Measurements from ENCODE around the gene SCNN1G.

SCNN1G gene

GRCh38 chr16:23202166-23202565 lies 19.6 kb downstream of the SCNN1G start:
- no peak for DNase-seq (ENCODE audit: low read depth)

GRCh38 chr16:23206986-23207385 lies 24.4 kb downstream of the SCNN1G start:
- no peak for DNase-seq (ENCODE audit: low read depth)

- no peak for DNase-seq (ENCODE audit: low read depth)
Observed at GRCh38 chr16:23207485-23207884, 24.9 kb downstream of the SCNN1G start.

GRCh38 chr16:23209606-23210005 lies 27.1 kb downstream of the SCNN1G start:
- DNase-seq (ENCODE audit: low read depth): no peak

GRCh38 chr16:23213831-23214230 lies 31.3 kb downstream of the SCNN1G start:
- DNase-seq (ENCODE audit: low read depth): no peak

- DNase-seq (ENCODE audit: low read depth): no peak
Observed at GRCh38 chr16:23214796-23215195, 32.3 kb downstream of the SCNN1G start.

- no peak for DNase-seq (ENCODE audit: low read depth)
Observed at GRCh38 chr16:23215435-23215834, 32.9 kb downstream of the SCNN1G start.

- DNase-seq (ENCODE audit: low read depth): no peak
Observed at GRCh38 chr16:23216658-23217246, 34.2 kb downstream of the SCNN1G start.

GRCh38 chr16:23217646-23218045 lies 35.1 kb downstream of the SCNN1G start:
- no peak for DNase-seq (ENCODE audit: low read depth)

GRCh38 chr16:23222929-23223328 lies 40.4 kb downstream of the SCNN1G start:
- DNase-seq (ENCODE audit: low read depth): no peak

- no peak for DNase-seq (ENCODE audit: low read depth)
Observed at GRCh38 chr16:23223368-23223767, 40.8 kb downstream of the SCNN1G start.

GRCh38 chr16:23225109-23225508 lies 42.6 kb downstream of the SCNN1G start:
- DNase-seq (ENCODE audit: low read depth): no peak

- DNase-seq (ENCODE audit: low read depth): no peak
Observed at GRCh38 chr16:23225634-23226033, 43.1 kb downstream of the SCNN1G start.

- no peak for DNase-seq (ENCODE audit: low read depth)
Observed at GRCh38 chr16:23227529-23227928, 45.0 kb downstream of the SCNN1G start.

- no peak for DNase-seq (ENCODE audit: low read depth)
Observed at GRCh38 chr16:23229714-23230113, 47.2 kb downstream of the SCNN1G start.

GRCh38 chr16:23232806-23233205 lies 50.3 kb downstream of the SCNN1G start:
- DNase-seq (ENCODE audit: low read depth): no peak

- DNase-seq (ENCODE audit: low read depth): no peak
Observed at GRCh38 chr16:23235176-23235575, 52.6 kb downstream of the SCNN1G start.

- no peak for DNase-seq (ENCODE audit: low read depth)
Observed at GRCh38 chr16:23236983-23237382, 54.4 kb downstream of the SCNN1G start.

GRCh38 chr16:23240994-23241393 lies 58.4 kb downstream of the SCNN1G start:
- no peak for DNase-seq (ENCODE audit: low read depth)

GRCh38 chr16:23244122-23244521 lies 61.6 kb downstream of the SCNN1G start:
- no peak for DNase-seq (ENCODE audit: low read depth)

GRCh38 chr16:23245268-23245667 lies 62.7 kb downstream of the SCNN1G start:
- no peak for DNase-seq (ENCODE audit: low read depth)

- DNase-seq (ENCODE audit: low read depth): no peak
Observed at GRCh38 chr16:23248261-23249194, 66.0 kb downstream of the SCNN1G start.

GRCh38 chr16:23249830-23250229 lies 67.3 kb downstream of the SCNN1G start:
- DNase-seq (ENCODE audit: low read depth): no peak

GRCh38 chr16:23252310-23252709 lies 69.8 kb downstream of the SCNN1G start:
- DNase-seq (ENCODE audit: low read depth): no peak

All from activated T-cell treated with anti-CD3 and anti-CD28 coated beads for 1 hour (primary cell).